OCI-LY7 (cell line): ENCODE measurements around the gene ATR. TPM values are rescaled to one million over a fixed set of nuclear protein-coding genes. Genes with fewer than 3 reads are reported as not detected.

Experiments
- BruUV-seq: library from RNA; stranded (reverse); fragments of 400-500 nt; replicated peaks from 2 replicates; lab custom pipeline; 2021; lab: Mats Ljungman, UMichigan
- CTCF ChIA-PET: fragments of 300-600 bp; sonication (Branson Sonifier 250); formaldehyde crosslinking; loops from one replicate; lab custom pipeline; 2022; ENCODE audit warnings: antibody characterized with exemption; ENCODE audit not compliant: unreplicated experiment; lab: Charles Lee
- POLR2A ChIA-PET: fragments of 300-600 bp; sonication (Branson Sonifier 250); formaldehyde crosslinking; loops from one replicate; lab custom pipeline; 2022; ENCODE audit warnings: antibody characterized with exemption; lab: Charles Lee
- DNase-seq: peaks from one replicate; pipeline ENCODE4 v3.0.0-alpha.2; 2015; ENCODE audit warnings: low spot score
- H2AFZ ChIP-seq: fragments of 200-600 bp; sonication (generic), shearing (Covaris generic); 2 replicates; pipeline ENCODE4 v1.6.1; 2014; ENCODE audit warnings: mild to moderate bottlenecking, antibody characterized with exemption, low read length, moderate library complexity
- H3K27ac ChIP-seq: fragments of 200-600 bp; sonication (generic); 2 replicates; pipeline ENCODE4 v1.5.1; 2014; ENCODE audit warnings: mixed run types, low read depth, mild to moderate bottlenecking, moderate library complexity, low read length, inconsistent platforms; ENCODE audit not compliant: poor library complexity, severe bottlenecking
- H3K36me3 ChIP-seq: fragments of 200-600 bp; sonication (generic); 2 replicates; pipeline ENCODE4 v1.6.1; 2014; ENCODE audit warnings: mild to moderate bottlenecking, antibody characterized with exemption, low read length, moderate library complexity, mixed read lengths; ENCODE audit not compliant: insufficient read depth
- H3K4me1 ChIP-seq: fragments of 200-600 bp; sonication (generic); 2 replicates; pipeline ENCODE4 v1.5.1; 2014; ENCODE audit warnings: mild to moderate bottlenecking, low read length; ENCODE audit not compliant: insufficient read depth, poor library complexity, severe bottlenecking
- H3K4me2 ChIP-seq: fragments of 200-600 bp; sonication (generic); 2 replicates; pipeline ENCODE4 v1.6.1; 2014; ENCODE audit warnings: mild to moderate bottlenecking, low read length
- H3K4me3 ChIP-seq: fragments of 200-600 bp; sonication (generic); 2 replicates; pipeline ENCODE4 v1.5.1; 2014; ENCODE audit warnings: mild to moderate bottlenecking, low read depth, low read length; ENCODE audit not compliant: poor library complexity, severe bottlenecking
- H3K79me2 ChIP-seq: fragments of 200-600 bp; sonication (generic); 2 replicates; pipeline ENCODE4 v1.6.1; 2016; ENCODE audit warnings: low read depth, mild to moderate bottlenecking, low read length, moderate library complexity, mixed read lengths; ENCODE audit not compliant: insufficient read depth
- H3K9me2 ChIP-seq: fragments of 200-600 bp; sonication (generic); 2 replicates; pipeline ENCODE4 v1.6.1; 2016; ENCODE audit warnings: mild to moderate bottlenecking, low read length, mixed read lengths; ENCODE audit not compliant: insufficient read depth
- H3K9me3 ChIP-seq: fragments of 200-600 bp; sonication (generic); 2 replicates; pipeline ENCODE4 v1.6.1; 2014; ENCODE audit warnings: mild to moderate bottlenecking, mixed run types, low read length, mixed read lengths
- H4K20me1 ChIP-seq: fragments of 200-600 bp; sonication (generic); 2 replicates; pipeline ENCODE4 v1.6.1; 2014; ENCODE audit warnings: mild to moderate bottlenecking, antibody characterized with exemption, low read length, moderate library complexity, mixed read lengths; ENCODE audit not compliant: insufficient read depth
- EZH2phosphoT487 ChIP-seq: fragments of 200-600 bp; sonication (generic); IDR thresholded peaks from 2 replicates; pipeline ENCODE4 v1.6.1; 2018; ENCODE audit warnings: low read depth, borderline replicate concordance, mild to moderate bottlenecking, mixed run types, antibody characterized with exemption, low read length, moderate library complexity, mixed read lengths
- intact Hi-C: fragments of 100-400 bp; cut with micrococcal nuclease; formaldehyde crosslinking; loops from one replicate; pipeline ENCODE4 v1.10.0; 2022; ENCODE audit not compliant: unreplicated experiment
- total RNA-seq, 2 experiments: library from RNA; depleted of rRNA in 1 of 2; stranded (reverse); fragments of >200 nt in 1 of 2; shearing (Covaris generic) in 1 of 2; gene quantifications; 2 replicates each; pipeline ENCODE4 v1.2.3, GENCODE V29; 2014 to 2022
- TF ChIP-seq, protein P1 (sequence below): fragments of 200-600 bp; sonication (generic); conservative IDR thresholded peaks from 2 replicates; pipeline ENCODE4 v1.5.1; 2014; ENCODE audit warnings: mild to moderate bottlenecking, antibody characterized with exemption, low read length, moderate library complexity, mixed read lengths

Gene ATR
- total RNA-seq, 2 experiments from 2014 or later: 27.1 to 49.5 TPM

DNA sequence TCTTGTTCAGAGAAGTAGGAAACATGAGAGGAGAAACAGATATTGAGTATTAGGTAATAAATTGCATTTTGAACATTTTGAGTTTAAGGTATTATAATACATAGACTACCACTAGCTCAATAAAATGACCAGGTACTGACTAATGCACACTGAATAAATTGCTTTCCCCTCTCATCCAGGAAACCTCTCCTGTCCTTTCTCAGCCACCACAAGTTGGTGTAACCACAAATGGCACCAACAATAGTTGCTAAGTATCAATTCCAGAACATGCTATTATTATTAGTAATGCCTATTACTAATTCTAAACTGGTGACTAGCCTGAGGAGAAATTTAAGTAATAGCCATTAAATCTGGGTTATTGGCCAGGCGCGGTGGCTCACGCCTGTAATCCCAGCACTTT is 83.4 kb downstream of the ATR start:
- ChIA-PET POLR2A (interaction anchor here (1.0 to 1.1 kb wide), 2 partner anchors 9 kb away, joined by 3 read pairs; no protein-coding TSS in a partner anchor), CTCF (no interaction called here)
- Histone ChIP-seq H3K9me3 (no peaks in the 10 kb centered on the region), H2AFZ (no peak overlapping the region), H3K4me3 (no peak overlapping the region), H3K36me3 (peaks cover 90% of the 10 kb centered on the region), H4K20me1 (no peaks in the 10 kb centered on the region), H3K4me2 (no peak overlapping the region), H3K4me1 (no peaks in the 10 kb centered on the region), H3K9me2 (no peaks in the 10 kb centered on the region), H3K27ac (no peak overlapping the region), H3K79me2 (no peaks in the 10 kb centered on the region)
- no peak for DNase-seq
- intact Hi-C loops: no loop called here
- no TSS peak for BruUV-seq
- TF ChIP-seq EZH2phosphoT487: no peak
- TF ChIP-seq, protein P1, sequence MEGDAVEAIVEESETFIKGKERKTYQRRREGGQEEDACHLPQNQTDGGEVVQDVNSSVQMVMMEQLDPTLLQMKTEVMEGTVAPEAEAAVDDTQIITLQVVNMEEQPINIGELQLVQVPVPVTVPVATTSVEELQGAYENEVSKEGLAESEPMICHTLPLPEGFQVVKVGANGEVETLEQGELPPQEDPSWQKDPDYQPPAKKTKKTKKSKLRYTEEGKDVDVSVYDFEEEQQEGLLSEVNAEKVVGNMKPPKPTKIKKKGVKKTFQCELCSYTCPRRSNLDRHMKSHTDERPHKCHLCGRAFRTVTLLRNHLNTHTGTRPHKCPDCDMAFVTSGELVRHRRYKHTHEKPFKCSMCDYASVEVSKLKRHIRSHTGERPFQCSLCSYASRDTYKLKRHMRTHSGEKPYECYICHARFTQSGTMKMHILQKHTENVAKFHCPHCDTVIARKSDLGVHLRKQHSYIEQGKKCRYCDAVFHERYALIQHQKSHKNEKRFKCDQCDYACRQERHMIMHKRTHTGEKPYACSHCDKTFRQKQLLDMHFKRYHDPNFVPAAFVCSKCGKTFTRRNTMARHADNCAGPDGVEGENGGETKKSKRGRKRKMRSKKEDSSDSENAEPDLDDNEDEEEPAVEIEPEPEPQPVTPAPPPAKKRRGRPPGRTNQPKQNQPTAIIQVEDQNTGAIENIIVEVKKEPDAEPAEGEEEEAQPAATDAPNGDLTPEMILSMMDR: no peak

DNA sequence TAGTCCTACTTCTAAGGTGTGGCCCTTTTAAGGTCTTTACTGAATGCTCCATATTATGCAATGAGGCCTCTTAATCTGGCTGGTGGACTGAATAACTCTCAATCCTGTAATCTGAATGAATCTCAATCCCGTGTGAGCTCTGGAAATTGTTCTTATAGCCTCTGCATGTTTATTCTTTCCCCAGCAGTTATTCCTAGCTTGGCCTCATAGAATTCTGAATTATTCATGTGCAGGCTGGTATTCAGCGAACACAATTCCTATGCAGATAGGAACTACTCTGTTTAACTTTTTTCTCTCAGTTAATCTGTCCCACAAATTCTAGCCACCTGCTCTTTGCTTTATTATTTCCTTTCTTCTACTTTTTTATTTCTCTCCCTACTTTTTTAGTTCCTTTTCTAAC is 86.3 kb downstream of the ATR start:
- Histone ChIP-seq H3K4me1 (no peaks in the 10 kb centered on the region), H3K79me2 (no peaks in the 10 kb centered on the region), H3K9me2 (no peaks in the 10 kb centered on the region), H3K9me3 (no peaks in the 10 kb centered on the region), H2AFZ (no peak overlapping the region), H4K20me1 (no peaks in the 10 kb centered on the region), H3K27ac (no peak overlapping the region), H3K36me3 (peaks cover 93% of the 10 kb centered on the region), H3K4me3 (no peak overlapping the region), H3K4me2 (no peak overlapping the region)
- intact Hi-C loops: no loop called here
- POLR2A ChIA-PET: interaction anchor here (0.6 to 0.7 kb wide), 2 partner anchors 117 to 176 kb away, joined by 3 read pairs; no protein-coding TSS in a partner anchor
- DNase-seq: no peak
- TF ChIP-seq, protein P1: no peak
- no peak for TF ChIP-seq EZH2phosphoT487
- BruUV-seq: TSS peak; percentile 9
- CTCF ChIA-PET: no interaction called here

DNA sequence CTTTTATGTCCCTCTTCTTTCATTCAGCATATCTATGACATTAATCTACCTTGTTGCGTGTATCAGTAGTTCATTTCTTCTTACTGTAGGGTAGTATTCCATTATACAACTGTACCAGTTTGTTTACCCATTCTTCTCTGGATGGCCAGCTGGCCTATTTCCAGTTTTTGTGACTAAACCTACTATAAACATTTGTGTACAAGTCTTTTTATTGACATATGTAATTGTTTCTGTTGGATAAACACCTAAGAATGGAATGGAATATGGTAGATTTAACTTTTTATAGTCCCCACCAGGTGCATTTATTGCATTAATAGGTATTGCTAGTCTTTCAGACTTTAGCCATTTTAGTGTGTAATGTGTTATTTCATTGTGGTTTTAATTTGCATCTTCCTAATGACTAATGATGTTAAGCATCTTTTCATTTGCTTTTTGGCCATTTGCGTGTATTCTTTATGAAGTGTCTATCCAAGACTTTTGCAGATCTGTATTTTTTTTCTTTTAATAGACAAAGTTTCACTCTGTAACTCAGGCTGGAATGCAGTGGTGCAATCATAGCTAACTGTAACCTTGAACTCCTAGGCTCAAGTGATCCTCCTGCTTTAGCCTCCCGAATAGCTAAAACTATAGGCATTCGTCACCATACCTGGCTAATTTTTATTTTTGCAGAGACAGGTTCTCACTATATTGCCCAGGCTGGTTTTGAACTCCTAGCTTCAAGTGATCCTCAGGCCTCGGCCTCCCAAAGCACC is 88.8 kb downstream of the ATR start:
- H3K4me2 ChIP-seq: no peak overlapping the region
- H3K27ac ChIP-seq: no peak overlapping the region
- intact Hi-C loops: no loop called here
- ChIA-PET CTCF (no interaction called here), POLR2A (interaction anchor here (1.0 kb wide), 1 partner anchor 43 kb away, joined by 3 read pairs; no protein-coding TSS in a partner anchor)
- H3K9me3 ChIP-seq: no peaks in the 10 kb centered on the region
- H3K9me2 ChIP-seq: no peaks in the 10 kb centered on the region
- no peaks in the 10 kb centered on the region for H3K79me2 ChIP-seq
- DNase-seq: no peak
- no peaks in the 10 kb centered on the region for H3K4me1 ChIP-seq
- H4K20me1 ChIP-seq: no peaks in the 10 kb centered on the region
- TF ChIP-seq, protein P1: no peak
- TF ChIP-seq EZH2phosphoT487: no peak
- H3K36me3 ChIP-seq: peaks cover 92% of the 10 kb centered on the region
- no TSS peak for BruUV-seq
- no peak overlapping the region for H3K4me3 ChIP-seq
- H2AFZ ChIP-seq: no peak overlapping the region
